SK-N-MC (cell line): ENCODE results near the gene SLC2A6.

Experiments used
- EZH2 ChIP-seq: fragments of 200-600 bp; sonication (generic); IDR thresholded peaks from one replicate; pipeline ENCODE4 v1.6.1; 2017; ENCODE audit warnings: antibody characterized with exemption
- FOXP2 ChIP-seq: optimal IDR thresholded peaks from 2 replicates; pipeline ENCODE3; 2011; ENCODE audit warnings: mild to moderate bottlenecking, moderate library complexity; ENCODE audit not compliant: insufficient read depth; ENCODE audit errors: extremely low read length, control extremely low read depth
- POLR2AphosphoS5 ChIP-seq: IDR thresholded peaks from 2 replicates; pipeline ENCODE4 v1.6.1; 2012; ENCODE audit warnings: mild to moderate bottlenecking, low read depth, low read length, borderline replicate concordance

GRCh38 chr9:133511607-133512006, 32.7 kb upstream of the SLC2A6 start:
- TF ChIP-seq EZH2 (no peak), POLR2AphosphoS5 (no peak), FOXP2 (no peak)
